Activated CD4-positive, alpha-beta T cell treated with anti-CD3 and anti-CD28 coated beads, Interleukin-10, Interleukin-2, amounts not matched to agents 100 ng/mL and 50 ng/mL, durations not matched to agents 16 hours and 8 hours (primary cell): ENCODE measurements around the gene ADGRF4.

Experiments used
- DNase-seq: peaks from one replicate; pipeline ENCODE4 v3.0.0-alpha.2; 2020

ADGRF4 gene, protein sequence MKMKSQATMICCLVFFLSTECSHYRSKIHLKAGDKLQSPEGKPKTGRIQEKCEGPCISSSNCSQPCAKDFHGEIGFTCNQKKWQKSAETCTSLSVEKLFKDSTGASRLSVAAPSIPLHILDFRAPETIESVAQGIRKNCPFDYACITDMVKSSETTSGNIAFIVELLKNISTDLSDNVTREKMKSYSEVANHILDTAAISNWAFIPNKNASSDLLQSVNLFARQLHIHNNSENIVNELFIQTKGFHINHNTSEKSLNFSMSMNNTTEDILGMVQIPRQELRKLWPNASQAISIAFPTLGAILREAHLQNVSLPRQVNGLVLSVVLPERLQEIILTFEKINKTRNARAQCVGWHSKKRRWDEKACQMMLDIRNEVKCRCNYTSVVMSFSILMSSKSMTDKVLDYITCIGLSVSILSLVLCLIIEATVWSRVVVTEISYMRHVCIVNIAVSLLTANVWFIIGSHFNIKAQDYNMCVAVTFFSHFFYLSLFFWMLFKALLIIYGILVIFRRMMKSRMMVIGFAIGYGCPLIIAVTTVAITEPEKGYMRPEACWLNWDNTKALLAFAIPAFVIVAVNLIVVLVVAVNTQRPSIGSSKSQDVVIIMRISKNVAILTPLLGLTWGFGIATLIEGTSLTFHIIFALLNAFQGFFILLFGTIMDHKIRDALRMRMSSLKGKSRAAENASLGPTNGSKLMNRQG

DNA sequence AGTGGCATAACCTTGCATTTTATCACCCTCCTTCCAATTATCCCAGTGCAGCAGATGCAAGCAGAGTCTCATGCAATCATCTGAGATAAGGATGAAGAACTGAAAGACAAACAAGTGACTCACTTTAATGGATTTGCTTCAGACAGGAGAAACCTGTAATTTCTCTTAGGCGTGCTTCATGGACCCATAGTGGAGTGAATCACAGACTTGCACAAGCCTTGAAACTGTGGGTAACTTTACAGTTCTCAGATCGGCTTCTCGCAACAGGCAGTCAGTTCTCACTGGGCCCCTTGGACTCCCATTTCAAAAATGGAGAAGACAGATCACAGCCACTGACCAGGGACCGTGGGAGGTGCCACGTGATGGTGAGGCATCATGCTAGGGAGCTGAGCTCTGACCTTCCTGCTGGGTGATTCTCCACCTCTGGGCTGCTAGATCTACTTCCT lies at the start of gene ADGRF4:
Gene ADGRF4, plus strand, starts transcription at position 239 of the 446 bp plus-strand sequence. CDS start 8,666 bp downstream, outside the sequence.
- DNase-seq = no peak

DNA sequence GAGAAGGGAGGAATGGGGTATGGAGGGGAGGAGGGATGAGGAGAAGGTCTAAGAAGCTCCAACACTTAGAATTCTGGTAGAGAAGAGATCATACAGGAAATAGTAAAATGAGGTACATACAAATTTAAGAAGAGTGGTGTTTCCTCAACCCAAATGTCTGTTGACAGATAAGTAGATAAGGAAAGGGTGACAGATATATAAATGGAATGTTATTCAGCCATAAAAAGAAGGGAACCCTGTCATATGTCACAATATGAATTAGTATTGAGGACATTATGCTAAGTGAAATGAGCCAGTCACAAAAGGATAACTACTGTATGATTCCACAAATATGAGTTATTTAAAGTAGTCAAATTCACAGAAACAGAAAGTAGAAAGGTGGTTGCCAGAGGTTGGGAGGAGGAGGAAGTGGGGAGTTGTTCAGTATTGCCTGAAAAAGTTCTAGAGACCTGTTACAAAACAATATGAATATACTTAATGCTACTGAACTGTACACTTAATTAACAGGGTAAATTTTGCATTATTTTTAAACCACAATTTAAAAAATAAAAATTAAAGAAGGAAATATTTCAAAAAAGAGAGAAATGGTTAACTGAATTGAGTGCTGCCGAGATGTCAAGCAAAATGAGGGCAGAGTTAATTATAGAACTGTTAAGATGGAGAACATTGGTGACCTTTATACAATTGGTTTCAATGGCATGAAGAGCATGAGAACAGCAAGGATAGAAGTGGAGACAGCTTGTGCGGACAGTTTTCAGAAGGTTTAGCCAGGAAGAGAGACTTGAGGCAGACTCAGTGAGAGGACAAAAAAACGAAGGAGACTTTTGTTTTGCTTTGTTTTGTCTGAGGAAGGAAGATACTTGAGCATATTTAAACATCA lies 47.6 kb upstream of the ADGRF4 start:
- no peak for DNase-seq

DNA sequence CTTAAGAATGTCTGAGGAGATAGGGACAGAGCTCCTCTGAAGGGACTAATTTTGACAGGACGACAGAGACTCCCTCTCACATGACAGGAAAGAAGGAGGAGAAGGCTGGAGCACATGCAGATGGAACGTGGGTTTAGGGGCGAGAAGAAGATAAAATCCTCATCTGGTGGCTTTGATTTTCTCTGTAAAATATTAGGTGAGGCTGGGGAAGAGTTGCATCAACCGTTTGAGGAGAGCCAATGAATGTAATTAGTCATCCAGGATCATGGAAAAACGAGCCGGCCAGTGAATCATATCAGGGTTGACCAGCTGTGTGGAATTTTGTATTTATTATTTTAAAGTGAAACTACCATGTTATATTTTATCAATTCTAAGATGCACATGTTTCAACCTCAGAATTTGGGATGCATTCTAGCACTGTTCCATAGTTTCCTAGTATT lies 46.9 kb upstream of the ADGRF4 start:
- no peak for DNase-seq

DNA sequence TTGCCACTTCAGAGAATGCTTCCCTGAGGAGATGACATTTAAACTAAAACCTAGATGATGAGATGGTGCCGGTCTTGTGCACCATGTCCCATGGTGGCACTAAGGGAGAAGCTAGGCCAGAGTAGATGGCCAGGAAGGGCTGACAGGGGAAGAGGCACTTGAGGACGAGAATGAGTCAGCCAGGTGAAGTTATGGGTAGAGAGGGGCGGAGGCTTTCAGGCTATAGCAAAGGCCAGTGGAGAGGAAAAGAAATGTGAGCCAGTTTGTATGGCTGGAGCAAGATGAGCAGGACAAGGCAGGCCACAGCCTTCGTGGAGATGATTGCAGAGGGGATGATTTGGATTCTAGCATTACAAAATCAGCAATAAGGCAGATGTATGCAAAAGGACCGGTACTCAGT lies 44.7 kb upstream of the ADGRF4 start:
- DNase-seq = no peak

DNA sequence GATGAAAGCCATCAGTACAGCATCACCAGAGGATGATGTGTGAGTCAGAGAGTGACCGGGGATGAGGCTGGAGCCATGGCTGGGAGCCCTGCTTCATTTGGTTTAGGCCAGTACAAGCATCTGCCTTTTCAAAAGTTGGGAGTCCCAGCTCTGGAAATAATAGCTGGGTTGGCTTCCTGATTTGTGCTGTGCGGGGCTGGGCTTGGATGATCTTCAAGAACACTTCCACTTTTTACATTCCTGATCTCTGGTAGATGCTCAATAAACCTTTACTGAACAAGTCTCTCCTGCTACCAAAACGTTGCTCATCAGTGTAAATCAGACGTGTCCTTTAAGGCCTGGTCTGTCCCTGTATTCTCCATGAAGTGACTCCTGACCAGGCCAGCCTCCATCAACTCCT lies 44.1 kb upstream of the ADGRF4 start:
- no peak for DNase-seq

DNA sequence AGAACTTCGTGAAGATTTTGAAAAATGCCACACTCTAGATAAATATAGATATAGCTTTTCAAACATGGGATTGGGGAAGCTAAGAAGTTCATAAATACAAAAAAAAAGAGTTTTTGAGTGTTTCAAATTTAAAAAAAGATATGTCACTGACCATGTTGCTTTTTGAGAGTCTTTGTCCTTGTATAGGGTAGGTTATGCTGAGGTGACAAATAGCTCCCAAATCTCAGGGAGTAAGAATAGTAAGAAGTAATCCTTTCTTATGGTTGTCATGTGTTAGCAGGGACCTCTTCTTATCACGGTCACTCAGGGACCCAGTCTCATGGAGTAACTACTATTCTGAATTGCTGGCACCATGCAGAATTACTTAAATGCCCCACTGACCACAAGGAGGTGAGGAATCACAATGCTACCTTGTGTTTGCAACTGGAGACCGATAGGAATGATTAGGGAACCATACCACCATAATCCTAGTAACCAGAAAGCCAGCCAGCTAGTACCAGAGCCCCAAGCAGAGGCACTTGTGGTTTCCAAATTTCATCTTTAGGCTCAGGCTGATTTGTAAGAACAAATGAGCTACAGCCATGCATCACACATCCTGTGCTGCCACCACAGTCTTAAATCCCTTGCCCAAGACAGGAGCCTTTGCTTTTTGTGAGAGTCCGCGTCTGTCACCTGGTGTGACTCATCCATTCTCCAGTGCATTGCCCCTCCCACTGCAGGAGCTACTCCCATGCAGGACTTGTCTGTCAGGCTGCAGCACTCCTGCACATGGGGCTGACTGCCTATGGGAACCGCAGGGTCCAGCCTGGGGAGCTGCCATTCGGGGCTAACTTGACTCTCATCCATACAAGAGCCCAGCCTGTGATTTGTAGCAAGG lies 42.4 kb upstream of the ADGRF4 start:
- peak; percentile 71 for DNase-seq

DNA sequence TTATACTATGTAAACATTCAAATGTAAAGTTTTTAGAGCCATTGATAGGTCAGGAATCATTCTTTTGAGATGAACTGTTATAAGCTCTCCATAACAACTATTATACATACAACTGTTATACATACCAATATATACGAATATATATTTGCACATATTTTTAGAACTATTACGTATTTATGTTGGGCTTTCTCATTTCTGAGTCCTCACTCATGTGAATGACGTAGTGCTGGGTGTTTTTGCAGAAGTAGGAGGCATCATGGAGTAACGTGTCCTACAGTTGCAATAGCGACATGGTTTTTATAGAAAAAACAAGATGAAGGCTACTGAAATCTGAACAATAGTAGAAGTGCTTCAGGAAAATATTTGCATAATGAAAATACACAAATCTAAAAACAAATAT lies 36.4 kb upstream of the ADGRF4 start:
- no peak for DNase-seq

DNA sequence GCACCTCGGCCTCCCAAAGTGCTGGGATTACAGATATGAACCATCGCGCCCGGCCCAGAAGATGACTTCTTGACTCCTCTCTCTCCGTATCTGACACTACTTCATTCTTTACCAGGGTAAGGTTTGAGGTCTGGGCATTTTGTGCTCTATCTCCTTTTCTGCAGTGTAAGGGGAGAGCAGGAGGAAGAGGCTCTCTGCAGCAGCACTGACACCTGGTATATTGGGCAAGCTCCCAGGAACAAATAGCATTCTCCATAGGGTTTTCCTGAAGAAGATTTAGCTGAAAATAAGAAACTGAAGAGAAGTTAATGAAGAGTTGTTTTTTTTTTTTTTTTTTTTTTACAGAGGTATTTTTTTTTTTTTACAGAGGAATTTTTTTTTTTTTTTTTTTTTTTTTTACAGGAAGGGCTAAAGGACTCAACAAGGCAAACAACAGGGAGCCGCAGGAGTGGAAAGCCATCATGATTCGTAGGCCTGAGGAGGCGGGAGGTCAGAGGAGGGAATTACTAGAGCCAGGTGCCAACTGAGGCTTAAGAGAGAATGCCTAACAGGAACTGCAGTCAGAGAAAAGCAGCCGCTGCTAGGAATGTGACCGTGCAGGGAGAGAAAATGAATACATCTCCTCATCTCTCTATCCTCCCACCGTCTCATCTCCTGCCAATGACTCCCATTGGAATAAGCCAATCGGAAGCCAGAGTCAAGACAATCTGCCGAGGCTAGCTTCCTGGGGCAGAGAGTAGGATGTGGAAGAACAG lies 34.7 kb upstream of the ADGRF4 start:
- no peak for DNase-seq

DNA sequence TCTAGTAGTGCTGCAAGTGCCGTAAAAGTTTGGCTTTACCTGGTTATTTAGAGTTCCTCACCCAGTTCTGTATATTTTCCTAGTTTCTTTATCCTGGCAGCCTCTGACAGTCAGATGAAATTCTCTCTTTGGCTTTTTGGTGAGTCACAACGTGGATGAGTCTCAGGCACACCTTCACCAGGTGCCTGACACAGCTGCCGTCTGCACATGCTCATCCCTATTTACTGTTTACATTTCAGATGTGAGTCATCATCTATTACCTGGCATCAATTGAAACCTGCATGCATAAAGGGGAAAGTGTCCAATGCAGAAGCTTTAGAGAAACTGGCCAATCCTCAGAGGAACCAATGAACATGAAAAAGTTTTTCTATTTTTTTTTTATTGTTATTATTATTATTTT lies 33.3 kb upstream of the ADGRF4 start:
- no peak for DNase-seq

DNA sequence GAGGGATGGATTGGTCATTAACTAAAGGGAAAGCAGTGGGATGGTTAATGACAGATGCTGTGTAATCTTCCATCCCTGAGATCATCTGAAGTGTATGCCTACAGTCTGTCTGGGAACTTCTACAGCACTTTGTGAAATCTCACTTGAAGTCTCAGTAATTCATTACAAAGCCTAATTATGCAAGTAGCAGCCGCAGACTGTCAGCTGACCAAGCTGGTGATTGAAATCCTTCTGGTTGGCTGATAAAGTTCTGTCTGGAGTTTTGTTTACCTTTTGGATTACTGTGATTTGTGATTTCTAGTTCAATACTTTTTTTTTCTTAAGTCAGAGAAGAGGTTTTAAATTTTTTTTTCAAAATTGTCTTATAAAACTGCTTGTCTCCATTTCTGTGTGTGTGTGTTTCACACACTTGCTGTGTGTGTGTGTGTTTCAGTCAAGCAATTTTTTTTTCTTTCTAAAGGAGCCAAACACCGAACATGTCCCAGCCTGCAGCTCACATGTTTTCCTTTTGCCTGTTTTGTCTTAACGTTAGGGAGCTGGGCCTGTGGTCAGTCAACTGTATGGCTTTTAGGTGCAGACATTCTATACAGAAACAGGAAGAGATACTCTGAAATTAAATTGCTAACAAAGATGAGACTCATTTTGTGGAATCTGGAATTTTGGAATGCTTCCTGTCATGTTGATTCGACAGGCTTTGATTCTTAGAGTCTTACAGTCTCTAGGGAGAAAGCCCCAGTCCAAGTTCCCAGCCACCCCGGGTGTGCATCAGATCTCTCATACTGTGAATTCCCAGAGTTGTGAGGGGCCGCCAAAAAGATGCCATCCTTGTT lies 28.5 kb upstream of the ADGRF4 start:
- no peak for DNase-seq

DNA sequence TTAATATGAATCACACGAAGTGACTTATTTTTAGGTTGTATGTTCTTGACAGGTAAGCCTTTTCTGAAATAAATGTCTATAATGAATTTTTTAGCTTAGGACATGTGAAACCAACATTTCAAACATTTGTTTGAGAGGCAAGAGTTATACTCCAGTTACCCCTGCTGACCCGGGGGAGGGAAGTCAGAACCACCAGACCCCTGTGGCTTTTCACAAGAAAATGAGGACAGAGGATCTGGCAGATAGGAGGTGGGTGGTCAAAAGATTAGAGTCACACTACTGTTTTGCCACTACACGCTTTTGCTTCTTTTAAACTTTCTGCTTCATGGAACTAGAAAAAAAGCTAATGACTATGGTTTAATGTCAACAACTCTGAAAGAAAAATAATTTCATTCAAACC lies 27.5 kb upstream of the ADGRF4 start:
- DNase-seq = no peak

DNA sequence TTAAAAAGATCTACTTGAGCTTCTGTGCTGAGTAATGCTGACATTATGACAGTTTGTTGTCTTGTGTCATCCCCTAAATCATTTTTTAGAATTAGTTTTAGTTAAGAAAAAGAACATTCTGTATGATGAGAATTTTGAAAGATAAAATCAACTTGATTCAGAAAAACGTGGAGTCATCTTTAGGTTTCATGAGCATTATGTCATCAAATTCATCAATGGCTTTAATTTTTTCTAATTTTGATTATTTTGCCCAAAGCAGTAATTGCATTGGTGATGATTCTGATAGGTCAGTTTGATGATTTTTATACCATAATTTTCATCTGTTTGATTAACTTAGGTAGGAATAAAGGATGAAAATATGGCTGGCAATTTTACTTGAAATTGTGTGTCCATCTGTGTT lies 26.6 kb upstream of the ADGRF4 start:
- DNase-seq = no peak

DNA sequence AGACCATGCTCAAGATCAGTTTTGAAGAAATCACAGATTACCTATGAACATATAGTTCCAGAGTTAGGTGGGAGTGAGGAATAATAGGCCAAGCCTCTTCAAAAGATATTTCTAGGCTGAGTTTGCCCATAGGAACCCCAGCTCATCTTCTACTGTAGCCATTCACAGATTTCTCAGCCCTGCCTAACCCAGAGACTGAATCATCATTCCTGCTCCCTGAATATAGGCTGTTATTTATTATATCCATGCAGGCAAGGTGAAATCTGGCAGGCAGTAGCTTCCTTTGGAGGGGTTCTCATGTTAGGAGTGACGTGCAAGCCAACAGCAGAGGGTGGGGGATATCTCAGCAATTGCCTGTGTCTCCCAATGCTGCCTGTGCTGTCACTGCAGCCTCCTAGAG lies 25.6 kb upstream of the ADGRF4 start:
- DNase-seq = no peak

DNA sequence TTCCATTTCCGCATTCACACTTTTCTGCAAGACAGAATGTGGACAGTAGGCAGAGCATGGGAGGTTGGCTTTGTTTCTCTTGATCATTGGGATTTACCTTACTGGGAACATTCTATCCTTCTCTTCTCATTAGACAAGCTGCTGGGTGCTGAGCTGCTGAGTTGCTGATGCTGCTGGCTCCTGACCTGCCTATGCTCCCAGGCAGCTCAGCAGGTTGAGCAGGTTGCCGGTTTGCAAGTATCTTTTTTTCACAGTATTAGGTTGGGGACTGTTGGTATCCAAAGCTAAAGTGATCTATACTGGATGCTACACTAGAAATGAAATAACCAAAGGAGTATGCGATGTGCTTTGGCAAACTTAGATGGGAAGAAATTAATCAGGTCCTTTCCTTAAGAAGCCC lies 23.7 kb upstream of the ADGRF4 start:
- no peak for DNase-seq

DNA sequence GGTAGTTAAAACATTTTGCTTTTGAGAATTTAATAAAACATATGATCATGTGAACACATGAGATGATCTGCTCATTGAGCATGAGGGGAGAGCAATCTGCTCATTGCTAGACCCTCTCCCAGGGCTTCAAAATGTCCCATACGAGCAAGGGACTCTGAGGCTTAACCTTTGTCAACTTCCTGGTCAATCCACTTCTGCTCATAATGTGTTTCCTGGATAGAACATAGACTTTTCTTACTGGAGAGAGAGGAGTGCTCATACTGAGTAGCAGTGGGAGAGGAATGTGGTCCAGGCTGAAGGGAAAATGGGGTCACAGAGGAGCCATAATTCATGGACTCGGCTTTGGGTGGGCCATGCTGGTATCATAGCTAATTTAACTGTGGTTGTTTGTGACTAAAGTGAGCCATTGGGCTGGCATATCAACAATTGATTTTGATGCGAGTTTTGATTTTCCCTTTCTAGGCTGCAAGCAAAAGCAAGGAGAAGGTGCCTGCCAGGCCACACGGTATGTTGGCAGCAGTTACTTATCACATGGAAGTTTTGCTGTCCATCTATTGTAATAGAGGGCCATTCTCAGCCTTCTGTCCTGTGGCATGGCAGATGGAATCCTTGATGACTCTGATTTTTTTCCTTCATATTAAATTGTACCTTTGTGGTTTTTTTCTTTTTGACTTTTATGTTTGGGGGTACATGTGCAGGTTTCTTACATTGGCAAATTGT lies 20.8 kb upstream of the ADGRF4 start:
- no peak for DNase-seq

DNA sequence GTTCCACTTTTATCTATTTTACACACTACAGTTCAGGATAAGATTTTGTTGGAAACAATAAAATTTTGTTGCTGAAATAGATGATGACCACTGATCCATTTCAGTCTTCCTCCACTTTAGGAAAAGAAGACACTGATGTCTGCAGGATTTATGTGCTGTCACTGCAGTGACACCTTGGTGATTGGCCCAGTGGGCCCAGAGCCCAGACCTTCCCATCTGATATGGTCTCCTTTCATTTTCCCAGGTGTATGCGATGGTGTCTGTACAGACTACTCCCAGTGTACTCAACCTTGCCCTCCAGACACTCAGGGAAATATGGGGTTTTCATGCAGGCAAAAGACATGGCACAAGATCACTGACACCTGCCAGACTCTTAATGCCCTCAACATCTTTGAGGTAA lies 19.6 kb upstream of the ADGRF4 start:
- DNase-seq = no peak

DNA sequence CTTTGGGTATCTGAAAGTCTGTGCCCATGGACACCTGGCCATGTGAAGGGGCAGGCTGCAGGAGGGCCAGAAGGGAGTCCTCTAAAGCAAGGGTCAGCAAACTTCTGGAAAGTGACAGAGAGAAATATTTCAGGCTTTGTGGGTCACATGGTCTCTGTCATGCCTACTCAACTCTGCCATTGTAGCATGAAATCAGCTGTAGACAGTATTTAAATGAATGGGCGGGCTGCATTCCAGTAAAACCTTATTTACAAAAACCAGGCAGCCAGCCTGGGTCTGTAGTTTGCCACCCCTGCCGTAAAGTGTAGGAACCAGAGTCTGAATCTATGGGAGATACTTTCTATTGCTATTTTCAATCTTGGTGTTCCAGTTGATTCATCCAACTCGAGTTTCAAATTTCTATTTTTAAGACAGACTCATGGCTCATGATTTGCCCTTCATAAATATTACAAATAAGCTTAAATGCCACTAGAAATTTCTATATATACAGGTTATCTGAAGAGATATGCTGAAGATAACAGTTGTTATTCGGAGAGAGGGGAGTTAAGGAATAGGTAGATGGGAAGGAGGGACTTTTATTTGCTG lies 19.0 kb upstream of the ADGRF4 start:
- DNase-seq = no peak

DNA sequence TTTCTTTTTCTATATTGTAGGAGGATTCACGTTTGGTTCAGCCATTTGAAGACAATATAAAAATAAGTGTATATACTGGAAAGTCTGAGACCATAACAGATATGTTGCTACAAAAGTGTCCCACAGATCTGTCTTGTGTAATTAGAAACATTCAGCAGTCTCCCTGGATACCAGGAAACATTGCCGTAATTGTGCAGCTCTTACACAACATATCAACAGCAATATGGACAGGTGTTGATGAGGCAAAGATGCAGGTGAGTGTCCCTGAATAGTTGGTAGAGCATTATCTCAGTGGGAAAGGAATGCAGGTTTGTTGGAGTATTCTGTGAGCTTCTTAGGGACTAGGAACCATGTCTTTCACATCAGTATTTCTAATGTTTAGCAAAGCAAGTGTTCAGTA lies 18.3 kb upstream of the ADGRF4 start:
- no peak for DNase-seq

DNA sequence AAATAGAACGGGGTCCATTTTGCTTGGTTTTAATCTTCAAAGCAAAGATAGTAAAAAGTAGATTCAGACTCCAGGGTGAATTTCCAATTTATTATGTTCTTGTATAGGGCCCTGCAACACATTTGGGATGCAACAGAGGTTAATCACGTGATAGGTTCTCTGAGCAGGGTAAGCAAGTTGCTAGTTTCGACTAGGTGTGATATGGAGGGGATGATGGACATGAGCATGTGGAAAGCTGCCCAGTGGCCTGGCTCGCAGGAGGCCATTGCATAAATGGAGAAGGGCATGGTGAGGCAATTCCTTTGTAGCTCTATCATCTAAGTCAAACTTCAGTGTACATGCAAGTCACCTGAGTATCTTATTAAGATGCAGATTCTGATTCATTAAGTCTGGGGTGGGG lies 17.7 kb upstream of the ADGRF4 start:
- DNase-seq = no peak
